NCI-H2196 (cell line): ENCODE data around the gene SVIL.
"Not testable (repeated sequence)": the region's sequence is repeated elsewhere in the genome, so short reads cannot be mapped to it uniquely, and the experiment has no call there.

Source experiments
- DNase-seq: peaks from one replicate; lab custom pipeline; 2025; ENCODE audit not compliant: unreplicated experiment; lab: John Stamatoyannopoulos, UW

The SVIL gene

DNA sequence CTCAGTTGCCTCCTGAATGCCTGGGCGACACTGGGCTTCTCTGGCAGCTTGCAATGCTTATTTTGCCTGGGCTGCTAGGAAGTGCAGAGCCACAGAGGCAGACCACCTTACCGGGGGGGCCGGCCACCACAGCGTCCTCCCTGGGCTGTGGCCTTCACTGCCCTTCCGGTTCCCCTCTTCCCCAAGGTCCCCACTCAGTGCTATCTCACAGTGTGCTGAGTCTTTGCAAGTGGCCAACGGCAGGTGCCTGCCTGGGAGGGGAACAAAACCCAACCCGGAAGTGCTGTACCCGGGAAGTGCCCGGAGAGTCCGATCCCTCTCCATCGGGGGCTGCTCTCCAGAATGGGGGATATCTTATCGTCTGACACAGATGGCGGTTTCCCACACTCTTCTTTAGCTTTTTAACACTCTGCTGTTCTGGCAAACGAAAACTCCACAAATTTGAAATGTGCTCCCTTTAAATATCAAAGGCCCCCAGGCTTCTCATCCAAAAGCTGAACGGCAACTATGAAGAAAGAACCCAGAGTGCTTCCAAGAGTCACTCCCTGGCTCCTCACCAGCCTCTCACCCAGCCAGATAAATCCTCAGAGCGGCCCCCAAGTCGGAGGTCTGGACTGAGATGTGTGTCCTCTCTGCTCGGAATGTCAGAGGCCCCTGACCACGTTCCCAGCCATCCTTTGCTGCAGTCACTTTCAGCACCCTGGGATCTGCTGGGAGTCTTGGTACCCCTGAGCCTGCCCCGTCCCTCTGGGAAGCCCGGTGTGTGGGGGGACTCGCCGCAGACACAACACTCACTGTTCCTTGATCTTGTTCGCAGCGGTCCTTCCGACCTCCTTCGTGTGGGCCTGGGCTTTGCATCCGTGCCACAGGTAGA is 165.1 kb downstream of the SVIL start:
- no peak for DNase-seq

DNA sequence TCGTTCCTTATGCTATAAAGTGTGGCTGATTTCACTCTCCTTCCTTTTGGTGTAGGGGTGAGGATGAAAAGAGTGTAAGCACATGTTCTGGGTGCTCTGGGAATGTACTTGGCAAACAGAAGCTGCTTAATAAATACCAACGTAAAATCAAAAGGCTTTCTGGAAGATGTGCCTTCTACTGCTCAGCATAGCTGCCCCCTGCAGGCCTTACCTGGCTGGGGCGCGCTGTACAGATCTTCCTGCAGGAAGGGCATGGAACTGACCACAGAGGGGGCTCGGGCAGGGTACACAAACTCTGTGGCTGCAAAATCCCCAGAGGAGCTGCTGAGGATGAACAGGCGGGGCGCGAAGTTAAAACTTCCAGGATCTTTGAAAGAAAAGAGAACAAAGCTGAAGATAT is 169.4 kb downstream of the SVIL start:
- DNase-seq = no peak

DNA sequence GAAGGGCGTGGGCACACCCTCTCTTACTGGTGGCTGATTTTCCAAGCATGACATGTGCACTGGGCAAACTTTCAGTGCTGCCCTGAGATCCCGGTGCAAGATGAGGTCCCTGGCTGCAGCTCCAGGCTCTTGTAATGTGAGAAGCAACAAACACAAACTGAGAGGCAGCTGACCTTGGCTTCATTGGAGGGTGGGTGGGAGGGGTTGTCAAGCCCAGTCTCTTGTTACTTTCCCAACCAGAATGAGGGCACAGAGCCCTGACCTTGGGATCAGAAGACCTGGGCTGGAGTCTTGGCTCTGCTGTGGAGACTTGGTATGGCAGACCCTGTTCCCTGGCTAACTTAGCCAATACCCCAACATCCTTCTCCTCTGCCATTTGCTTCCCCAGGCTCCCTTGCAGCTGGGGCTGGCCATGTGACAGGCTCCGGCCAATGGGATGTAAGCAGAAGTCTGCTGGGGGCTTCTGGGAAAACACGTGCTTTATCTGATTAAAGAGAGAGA is 170.1 kb downstream of the SVIL start:
- not testable (repeated sequence) for DNase-seq

DNA sequence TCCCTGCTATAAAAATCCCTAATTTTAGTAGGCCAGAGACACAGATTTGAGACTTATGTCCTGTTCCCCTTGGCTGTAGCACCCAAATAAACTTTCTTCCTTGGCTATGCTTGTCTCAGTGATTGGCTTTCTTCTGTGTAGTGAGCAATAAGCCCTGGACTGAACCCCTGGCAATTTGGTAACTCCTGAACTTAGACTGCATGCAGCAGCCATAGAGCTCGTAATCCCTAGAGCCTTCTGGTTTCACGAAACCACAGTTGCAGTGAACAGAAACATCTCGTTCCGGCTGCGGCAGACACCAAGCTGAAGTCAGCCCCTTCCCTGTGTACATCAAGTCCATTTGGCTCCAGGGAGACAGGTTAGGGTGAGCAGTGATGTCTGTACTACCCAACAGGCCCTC is 173.7 kb downstream of the SVIL start:
- no peak for DNase-seq

DNA sequence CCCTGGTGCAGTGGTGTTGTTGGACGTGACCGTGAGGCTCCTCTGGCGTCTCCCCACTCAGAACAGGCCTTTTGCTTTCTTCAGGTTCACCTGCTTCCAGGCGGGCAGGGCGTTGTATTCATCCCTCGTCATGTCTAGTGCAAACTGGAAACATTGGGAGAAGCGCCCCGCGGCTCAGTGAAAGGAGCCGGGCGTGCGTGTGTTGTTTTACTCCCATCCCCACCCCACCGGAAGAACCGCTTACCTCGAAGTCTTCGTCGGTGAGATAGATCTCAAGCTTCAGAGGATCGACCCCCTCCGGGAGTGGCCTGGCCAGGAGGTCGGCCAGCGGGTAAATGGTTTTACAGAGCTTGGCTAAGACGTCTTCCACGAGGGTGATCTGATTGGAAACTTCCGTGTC is 176.6 kb downstream of the SVIL start:
- not testable (repeated sequence) for DNase-seq

DNA sequence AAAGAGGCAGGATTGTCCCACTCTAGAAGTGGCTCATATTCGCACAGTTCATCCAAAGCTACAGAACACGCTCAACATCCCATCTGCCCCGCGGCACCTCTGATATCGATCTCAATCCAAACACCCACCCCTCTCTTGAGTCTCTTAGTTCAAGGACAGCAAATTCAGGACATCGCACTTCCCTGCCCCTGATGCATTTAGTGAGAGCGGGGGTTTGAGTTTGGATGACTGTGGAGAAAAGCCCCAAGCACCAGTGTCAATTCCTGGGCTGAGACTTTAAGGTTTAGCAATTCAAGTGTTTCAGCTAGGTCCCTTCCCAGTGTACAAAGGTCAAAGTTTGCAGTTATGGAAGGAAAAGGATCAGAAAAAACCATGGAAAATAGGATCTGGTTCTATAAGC is 179.7 kb downstream of the SVIL start:
- no peak for DNase-seq

DNA sequence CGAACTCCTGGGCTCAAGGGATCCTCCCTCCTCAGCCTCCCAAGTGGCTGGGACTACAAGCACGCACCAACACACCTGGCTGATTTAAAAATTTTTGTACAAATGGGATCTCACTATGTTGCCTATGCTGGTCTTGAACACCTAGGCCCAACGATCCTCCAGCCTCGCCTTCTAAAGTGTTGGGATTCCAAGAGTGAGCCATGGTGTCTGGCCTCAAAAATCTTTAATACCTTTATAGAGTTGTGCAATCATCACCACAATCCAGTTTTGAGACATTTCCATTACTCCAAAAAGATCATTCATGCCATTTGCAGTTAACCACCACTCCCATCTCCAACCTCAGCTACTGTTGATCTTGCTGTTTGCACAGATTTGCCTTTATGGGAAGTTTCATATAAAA is 180.5 kb downstream of the SVIL start:
- DNase-seq = no peak

DNA sequence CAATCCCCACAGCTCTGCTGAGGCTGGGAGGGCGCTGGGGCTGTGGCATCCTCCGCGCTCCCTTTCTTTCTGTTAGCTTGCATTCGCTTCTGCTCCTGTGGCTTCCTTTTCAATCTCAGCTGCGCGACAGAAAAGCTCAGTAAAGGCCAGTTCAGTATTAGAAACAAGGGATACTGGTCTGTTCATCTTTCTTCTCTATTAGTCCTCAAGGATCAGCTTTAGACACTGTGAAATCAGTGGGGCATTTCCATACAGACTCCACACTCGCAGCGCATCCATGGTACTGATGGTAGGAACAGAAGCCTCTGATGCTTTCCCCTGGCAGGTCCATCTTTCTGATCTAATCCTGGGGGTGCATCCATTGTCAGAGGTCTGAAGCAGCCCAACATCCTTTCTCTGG is 182.2 kb downstream of the SVIL start:
- DNase-seq = no peak

DNA sequence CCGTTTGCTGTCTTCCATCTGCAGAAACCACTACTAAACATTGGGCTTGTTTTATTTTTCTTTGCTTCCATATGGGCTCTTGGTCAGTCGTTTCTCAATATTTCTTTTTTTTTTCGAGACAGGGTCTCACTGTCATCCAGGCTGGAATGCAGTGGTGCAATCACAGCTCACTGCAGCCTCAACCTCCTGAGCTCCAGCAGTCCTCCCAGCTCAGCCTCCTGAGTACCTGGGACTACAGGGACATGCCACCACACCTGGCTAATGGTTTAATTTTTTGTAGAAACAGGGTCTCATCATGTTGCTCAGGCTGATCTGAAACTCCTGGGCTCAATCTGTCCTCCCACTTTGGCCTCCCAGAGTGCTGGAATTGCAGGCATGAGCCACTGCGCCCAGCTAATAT is 182.8 kb downstream of the SVIL start:
- no peak for DNase-seq

DNA sequence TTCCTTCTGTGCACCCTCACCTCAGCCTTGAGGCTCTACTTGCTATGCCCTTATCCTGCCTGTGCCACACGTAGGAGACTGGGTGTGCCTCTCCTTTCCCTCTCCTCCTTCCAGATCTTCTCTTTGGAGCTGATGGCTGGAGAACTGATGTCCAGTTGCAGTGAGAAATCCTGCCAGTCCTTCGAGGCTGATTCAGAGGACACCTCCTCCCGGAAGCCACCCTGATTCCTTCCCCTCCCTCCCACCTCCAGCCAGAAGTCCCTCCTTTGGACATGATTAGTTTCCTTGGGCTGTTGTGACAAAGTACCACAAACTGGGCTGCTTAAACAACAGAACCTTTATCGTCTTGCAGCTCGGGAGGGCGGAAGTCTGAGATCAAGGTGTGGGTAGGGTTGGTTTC is 184.4 kb downstream of the SVIL start:
- DNase-seq = no peak

DNA sequence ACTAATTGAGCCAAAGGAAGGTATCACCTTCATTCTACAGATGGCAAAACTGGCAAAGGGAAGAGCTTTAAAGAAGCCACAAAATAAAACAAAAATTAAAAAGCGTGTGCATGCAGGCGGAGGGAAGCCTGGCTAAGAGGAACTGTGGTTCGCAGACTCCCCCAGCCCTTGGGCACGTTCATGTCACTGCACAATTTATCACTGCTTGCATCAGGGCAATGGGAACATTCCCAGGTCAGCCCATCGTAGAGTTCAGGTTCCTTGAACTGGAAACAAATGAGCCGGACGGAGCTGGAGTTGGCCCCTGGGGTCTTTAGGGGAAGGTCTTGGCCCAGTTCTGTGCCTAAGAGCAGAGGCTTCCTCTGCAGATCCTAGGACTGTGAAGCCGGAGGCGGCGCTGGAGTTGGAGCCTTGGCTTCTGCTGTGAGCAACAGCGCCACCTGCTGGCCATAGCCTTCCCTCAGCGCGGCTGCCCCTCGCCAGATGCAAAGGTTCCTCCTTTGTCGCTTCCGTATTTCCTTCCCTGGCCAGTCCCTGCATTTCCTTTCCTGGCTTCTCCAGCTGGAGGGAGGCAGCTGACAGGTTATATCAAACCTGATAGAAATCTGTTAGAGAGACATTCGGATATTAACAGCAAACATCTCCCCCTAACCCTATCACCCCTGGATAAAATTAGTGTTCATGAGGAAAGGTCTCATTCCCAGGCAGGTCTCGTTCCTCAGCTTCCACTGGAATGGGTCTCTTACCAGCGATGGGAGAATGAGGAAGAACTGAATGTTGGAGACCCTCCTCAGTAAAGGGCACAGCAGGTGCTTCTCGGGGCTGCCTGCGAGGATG is 185.8 kb downstream of the SVIL start:
- peak; percentile 40 for DNase-seq

DNA sequence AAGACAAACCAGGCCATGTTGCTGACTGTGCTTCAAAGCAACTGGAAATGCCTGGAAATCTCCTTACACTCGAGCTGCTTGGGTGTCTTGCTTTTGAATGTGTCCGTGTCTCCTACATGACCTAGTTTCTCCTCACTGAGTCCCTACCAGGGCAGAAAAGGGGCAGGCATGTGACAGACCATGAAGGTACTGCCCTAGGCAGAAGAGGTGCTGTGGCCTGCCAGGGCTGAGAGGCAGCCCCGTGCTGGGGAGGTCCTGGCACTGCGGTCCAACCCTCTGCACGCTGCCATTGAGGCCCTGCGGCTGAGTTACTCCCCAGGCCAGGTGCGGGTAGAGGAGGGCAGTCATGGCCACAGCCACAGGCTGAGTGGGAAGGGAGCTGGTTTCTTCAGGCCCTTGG is 186.6 kb downstream of the SVIL start:
- DNase-seq = no peak

DNA sequence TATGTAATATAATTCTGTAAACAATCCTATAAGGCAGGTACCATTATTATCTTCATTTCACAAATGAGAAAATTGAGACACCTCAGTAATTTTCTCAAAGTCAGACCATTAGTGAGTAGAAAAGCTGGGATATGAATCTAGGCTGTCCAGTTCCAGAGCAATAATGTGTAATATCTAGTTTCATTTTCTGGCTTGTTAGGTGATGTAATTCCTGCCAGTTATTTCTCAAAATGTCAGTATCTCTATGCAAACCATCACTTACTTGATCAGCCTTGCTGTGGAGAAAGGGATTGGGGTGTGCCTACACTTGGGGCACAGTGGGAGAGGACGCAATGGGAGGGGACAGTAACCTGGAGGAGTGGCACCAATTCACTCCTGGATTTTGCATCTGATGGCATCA is 188.4 kb downstream of the SVIL start:
- no peak for DNase-seq

DNA sequence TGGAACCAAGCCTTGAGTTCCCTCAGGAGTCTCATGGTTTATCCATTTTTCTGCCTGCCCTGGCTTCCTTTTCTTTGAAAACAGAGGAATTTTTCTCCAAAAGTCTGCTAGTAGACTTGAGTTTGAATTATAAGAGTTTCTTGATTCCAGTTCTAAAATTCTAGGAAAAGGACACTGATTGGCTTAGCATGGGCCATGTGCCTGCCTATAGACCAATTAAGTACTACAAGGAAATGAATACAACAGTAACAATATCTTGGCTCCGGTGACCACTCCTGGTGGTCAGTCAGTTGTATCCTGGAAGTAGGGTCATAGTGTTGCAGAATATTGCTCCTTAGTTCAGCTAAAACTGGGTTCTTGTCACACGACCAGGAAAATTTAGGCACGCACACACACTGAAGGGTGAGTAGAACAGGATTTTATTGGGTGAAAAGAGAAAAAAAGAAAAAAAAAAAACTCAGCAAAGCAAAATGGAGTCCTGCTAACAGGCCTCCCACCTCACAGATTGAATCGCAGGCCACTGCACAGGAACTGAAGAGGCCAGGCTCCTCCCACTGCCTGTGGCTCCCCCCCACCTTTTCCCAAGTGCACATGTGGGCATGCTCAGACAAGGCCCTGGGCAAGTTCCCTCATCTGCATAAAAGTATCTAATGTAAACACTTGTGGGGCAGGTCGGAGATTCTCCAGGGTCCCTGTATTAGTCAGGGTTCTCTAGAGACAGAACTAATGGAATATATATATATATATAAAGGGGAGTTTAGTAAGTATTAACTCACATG is 190.8 kb downstream of the SVIL start:
- DNase-seq = no peak

DNA sequence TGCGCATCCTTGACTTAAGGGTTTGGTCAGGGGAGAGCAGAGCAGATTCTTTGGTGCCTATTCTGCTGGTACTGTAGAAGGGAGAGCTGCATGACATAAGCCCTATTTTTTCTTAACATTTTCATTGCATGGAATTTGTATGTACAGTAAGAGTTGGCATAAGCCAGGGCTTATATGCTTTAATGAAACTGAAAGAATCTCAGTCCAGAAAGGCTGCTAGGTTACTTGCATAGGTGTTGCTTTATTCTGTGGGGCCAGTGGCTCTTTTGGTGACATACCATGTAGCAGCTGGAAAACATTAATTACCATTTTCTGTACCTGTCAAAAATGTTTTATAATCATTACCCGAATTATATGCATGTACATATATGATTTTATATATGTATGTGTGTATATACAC is 193.8 kb downstream of the SVIL start:
- no peak for DNase-seq

DNA sequence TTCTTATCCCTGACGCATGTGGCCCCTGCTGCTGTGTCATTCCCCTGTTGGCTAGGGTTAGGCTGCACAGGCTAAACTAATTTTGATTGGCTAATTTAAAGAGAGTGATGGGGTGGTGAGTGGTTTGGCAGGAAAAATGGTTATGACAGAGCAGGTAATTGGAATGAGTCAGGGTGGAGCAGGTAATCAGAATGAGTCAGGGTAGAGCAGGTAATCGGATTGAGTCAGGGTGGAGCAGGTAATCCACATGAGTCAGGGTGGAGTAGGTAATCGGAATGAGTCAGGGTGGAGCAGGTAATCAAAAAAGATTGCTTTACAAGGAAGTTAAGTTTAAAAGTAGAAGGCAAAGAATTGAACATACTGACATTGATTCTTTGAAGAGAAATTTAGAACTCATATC is 195.8 kb downstream of the SVIL start:
- not testable (repeated sequence) for DNase-seq

DNA sequence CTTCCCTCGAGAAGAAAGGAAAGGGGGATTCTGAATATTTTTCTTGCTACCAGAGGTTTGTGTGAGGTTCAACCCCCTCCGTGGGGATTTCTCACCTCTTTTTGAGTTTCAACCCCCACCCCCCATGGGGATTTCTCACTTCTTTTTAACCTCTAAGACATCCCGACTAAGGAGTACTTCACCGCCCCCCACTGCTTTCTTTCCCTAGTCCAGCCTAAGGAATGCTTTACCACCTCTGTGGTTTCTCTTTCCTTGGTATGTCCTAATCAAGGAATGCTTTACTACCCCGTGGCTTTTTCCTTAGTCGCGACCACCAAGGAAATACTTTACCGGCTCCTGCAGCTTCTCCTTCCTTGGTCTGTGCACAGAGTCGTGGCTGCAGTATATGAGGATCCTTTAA is 196.5 kb downstream of the SVIL start:
- no peak for DNase-seq

DNA sequence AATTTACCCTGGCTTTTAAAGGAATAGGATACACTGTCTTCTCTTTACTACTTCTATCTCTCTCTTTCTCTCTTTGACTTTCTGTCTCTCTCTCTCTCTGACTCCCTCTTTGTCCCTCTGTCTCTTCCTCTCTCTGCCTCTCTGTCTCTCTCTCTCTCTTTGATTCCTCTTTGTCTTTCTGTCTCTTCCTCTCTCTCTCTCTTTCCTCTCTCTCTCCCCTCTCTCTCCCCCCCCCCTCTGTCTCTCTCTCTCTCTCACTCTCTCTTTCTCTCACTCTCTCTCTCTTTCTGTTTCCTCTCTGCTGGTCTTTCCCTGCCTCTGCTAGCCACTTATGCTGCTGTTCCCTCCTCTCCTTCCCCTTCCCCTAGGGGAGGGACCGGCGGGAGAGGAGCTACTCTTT is 196.9 kb downstream of the SVIL start:
- DNase-seq = no peak

DNA sequence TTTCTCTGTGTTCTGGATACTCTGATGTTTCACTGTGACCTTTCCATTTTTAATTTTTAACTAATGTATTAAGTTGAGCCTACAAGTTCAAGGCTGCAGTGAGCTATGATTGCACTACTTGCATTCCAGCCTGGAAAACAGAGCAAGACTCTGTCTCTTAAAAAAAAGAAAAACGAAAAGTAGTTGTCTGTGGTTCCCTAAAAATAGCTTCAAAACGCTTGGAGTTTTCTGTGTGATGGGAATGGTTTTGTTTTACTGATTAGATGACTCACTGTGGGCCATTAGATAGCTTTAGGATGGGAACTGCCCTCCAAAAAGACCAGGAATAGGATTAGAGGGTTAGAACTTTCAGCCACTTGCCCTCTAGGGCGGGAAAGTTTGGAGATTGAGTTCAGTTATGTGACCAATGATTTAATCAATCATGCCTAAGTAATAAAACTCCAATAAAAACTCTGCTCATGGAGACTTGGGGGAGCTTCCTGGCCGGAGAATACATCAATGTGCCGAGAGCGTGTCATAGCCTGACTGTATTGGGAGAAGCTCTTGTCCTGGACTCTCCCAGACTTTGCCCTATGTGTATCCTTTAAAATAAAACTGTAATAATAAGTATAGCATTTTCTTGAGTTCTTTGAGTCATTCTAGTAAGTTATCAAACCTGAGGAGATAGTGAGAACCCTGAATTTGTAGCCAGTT is 198.8 kb downstream of the SVIL start:
- DNase-seq = no peak

DNA sequence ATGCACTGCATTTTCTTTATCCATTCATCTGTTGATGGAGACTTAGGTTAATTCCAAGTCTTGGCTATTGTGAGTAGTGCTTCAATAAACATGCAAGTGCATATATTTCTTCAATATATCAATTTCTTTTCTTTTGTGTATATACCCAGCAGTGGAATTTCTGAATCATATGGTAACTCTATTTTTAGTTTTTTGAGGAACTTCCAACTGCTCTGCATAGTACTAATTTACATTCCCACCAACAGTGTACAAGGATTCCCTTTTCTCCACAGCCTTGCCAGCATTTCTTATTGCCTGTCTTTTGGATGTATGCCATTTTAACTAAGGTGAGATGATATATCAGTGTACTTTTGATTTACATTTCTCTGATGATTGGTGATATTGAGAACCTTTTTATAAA is 200.7 kb downstream of the SVIL start:
- DNase-seq = no peak

DNA sequence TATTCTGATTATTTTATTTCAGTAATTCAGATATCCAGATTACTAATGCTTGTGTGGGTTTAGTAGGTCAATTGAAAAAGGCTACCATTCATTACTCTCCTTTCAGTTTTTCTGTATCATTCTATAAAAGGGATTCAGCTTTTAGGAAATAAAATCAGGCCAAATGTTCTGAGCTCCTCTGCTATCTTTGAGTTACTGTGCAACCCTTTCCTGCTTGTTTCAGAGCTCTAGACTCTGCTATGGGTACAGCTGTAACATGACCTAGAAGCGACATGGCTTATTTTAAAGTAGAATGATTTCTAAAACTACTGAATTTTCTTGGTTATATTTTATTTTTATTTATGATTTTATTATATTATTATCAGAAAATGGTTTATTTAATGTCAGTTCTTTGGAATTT is 203.1 kb downstream of the SVIL start:
- DNase-seq = no peak
